K562 (cell line): ENCODE measurements around the gene MRGPRE. TPM values are rescaled to one million over a fixed set of nuclear protein-coding genes. Genes with fewer than 3 reads are reported as not detected.

Experiments used
- ATAC-seq: fragments of 200-7000 bp; cut with Tn5 transposase; 3 replicates; pipeline ENCODE4 v1.9.1; 2020; ENCODE audit warnings: moderate library complexity
- BruUV-seq: library from RNA; stranded (reverse); fragments of 400-500 nt; replicated peaks from 2 replicates; lab custom pipeline; 2021; lab: Mats Ljungman, UMichigan
- CTCF ChIA-PET: fragments of 300-600 bp; formaldehyde crosslinking; extraction: SDS; loops from one replicate; lab custom pipeline; 2021; ENCODE audit warnings: low intra/inter-chr PET ratio; lab: Yijun Ruan, JAX
- POLR2A ChIA-PET: fragments of 300-600, 350-650 bp; sonication (Branson Sonifier 250); formaldehyde crosslinking; extraction: SDS; loops from one replicate; lab custom pipeline; 2021; ENCODE audit warnings: antibody characterized with exemption, inconsistent platforms; lab: Yijun Ruan, JAX
- DNase-seq, 4 experiments: peaks; one replicate each; pipeline versions ENCODE4 v3.0.0 to v3.0.0-alpha.2; 2011 to 2018; ENCODE audit warnings: low spot score in 3 of 4, mixed read lengths in 3 of 4; ENCODE audit errors: extremely low read depth in 1 of 4
- FAIRE-seq: peaks from 2 replicates; lab custom pipeline; 2011; peaks lifted over from hg19 to GRCh38; lab: Jason Lieb, UNC
- H2AFZ ChIP-seq: 2 replicates; pipeline ENCODE4 v1.6.0; 2011; ENCODE audit warnings: low read depth, low read length, control low read depth, inconsistent platforms
- H3K27ac ChIP-seq: fragments of 200-600 bp; 3 replicates; pipeline ENCODE4 v1.8.0; 2011; ENCODE audit warnings: low read depth, mild to moderate bottlenecking, control low read depth, inconsistent platforms, low read length, moderate library complexity, mixed read lengths; ENCODE audit errors: extremely low read depth
- H3K27me3 ChIP-seq, 2 experiments: fragments of 300-600 bp in 1 of 2; 2 replicates in 1 of 2; 3 replicates in 1 of 2; pipeline versions ENCODE4 v1.6.0 to v1.8.0; 2011; ENCODE audit warnings: inconsistent platforms in 2 of 2, low read length in 2 of 2, mild to moderate bottlenecking in 1 of 2, mixed read lengths in 1 of 2, moderate library complexity in 1 of 2; ENCODE audit not compliant: control insufficient read depth in 2 of 2, insufficient read depth in 2 of 2
- H3K36me3 ChIP-seq: fragments of 300-600 bp; 3 replicates; pipeline ENCODE4 v1.8.0; 2011; ENCODE audit warnings: mild to moderate bottlenecking, low read length, inconsistent platforms; ENCODE audit not compliant: control insufficient read depth, insufficient read depth
- H3K4me1 ChIP-seq, 2 experiments: fragments of 200-600 bp in 1 of 2; replicated peaks in 1 of 2; 2 replicates in 1 of 2; 3 replicates in 1 of 2; pipeline versions ENCODE4 v1.5.1 to v1.8.0; 2011; ENCODE audit warnings: inconsistent platforms in 2 of 2, low read length in 2 of 2, mild to moderate bottlenecking in 1 of 2, mixed read lengths in 1 of 2, moderate library complexity in 1 of 2; ENCODE audit not compliant: control insufficient read depth in 2 of 2, insufficient read depth in 2 of 2
- H3K4me2 ChIP-seq: 2 replicates; pipeline ENCODE4 v1.6.1; 2011; ENCODE audit warnings: low read length, control low read depth, inconsistent platforms, mixed read lengths; ENCODE audit not compliant: insufficient read depth
- H3K4me3 ChIP-seq: fragments of 200-600 bp; sonication (generic), shearing (Covaris generic); 2 replicates; pipeline ENCODE4 v1.5.1; 2016; ENCODE audit warnings: control low read depth, inconsistent platforms
- H3K79me2 ChIP-seq: fragments of 200-600 bp; 3 replicates; pipeline ENCODE4 v1.8.0; 2011; ENCODE audit warnings: low read length, inconsistent platforms; ENCODE audit not compliant: control insufficient read depth, insufficient read depth
- H3K9ac ChIP-seq, 2 experiments: 2 replicates each; pipeline versions ENCODE4 v1.6.0 to v1.6.1; 2011; ENCODE audit warnings: low read depth in 2 of 2, low read length in 2 of 2, control low read depth in 1 of 2, inconsistent platforms in 1 of 2, mild to moderate bottlenecking in 1 of 2, mixed read lengths in 1 of 2; ENCODE audit not compliant: insufficient read depth in 1 of 2
- H3K9me1 ChIP-seq: one replicate; pipeline ENCODE4 v1.6.0; 2011; ENCODE audit warnings: inconsistent platforms, mild to moderate bottlenecking, low read length, moderate library complexity; ENCODE audit not compliant: control insufficient read depth, insufficient read depth
- H3K9me3 ChIP-seq: replicated peaks from 2 replicates; pipeline ENCODE4 v1.5.1; 2011; ENCODE audit warnings: low read depth, low read length, inconsistent platforms; ENCODE audit not compliant: control insufficient read depth, insufficient read depth
- H4K20me1 ChIP-seq: replicated peaks from 2 replicates; pipeline ENCODE4 v1.6.1; 2011; ENCODE audit warnings: low read length, inconsistent platforms, mixed read lengths; ENCODE audit not compliant: control insufficient read depth, insufficient read depth
- DIDO1 ChIP-seq: fragments of 450-650 bp; IDR thresholded peaks from 2 replicates; pipeline ENCODE4 v1.6.1; 2016; ENCODE audit warnings: low read depth, missing biosample characterization, missing genetic modification characterization
- ETV6 ChIP-seq, 3 experiments: fragments of 150-350 bp in 1 of 3; sonication (generic) in 1 of 3; formaldehyde crosslinking in 1 of 3; IDR thresholded peaks; 2 replicates each; pipeline versions ENCODE4 v1.6.1 to v1.8.0; 2014 to 2022; ENCODE audit warnings: borderline replicate concordance in 2 of 3, low read depth in 2 of 3, antibody characterized with exemption in 1 of 3, low read length in 1 of 3, mild to moderate bottlenecking in 1 of 3, missing genetic modification reagents in 1 of 3
- MYNN ChIP-seq, 2 experiments: sonication (generic); formaldehyde crosslinking in 1 of 2; IDR thresholded peaks; 2 replicates each; pipeline versions ENCODE4 v1.5.0 to v1.6.1; 2016 to 2020; ENCODE audit warnings: antibody characterized with exemption in 1 of 2, missing genetic modification reagents in 1 of 2
- TBP ChIP-seq: optimal IDR thresholded peaks from 2 replicates; pipeline ENCODE3; 2011; ENCODE audit warnings: low read depth, low read length, improper control_type of control experiment
- ZNF143 ChIP-seq: sonication (generic); formaldehyde crosslinking; IDR thresholded peaks from 2 replicates; pipeline ENCODE4 v1.9.0; 2022; ENCODE audit warnings: mild to moderate bottlenecking, missing genetic modification reagents
- WGBS: fragments of 100-300 bp; shearing (Covaris generic); methylation state at CpG from one replicate; pipeline ENCODE4 v1.1.6; 2016; ENCODE audit warnings: low coverage, mixed read lengths; ENCODE audit not compliant: insufficient coverage; ENCODE audit errors: missing lambda C conversion rate; 5-methylcytosine and 5-hydroxymethylcytosine counted together
- in situ Hi-C: fragments of 300-500 bp; cut with MboI; formaldehyde crosslinking; loops from 4 replicates; pipeline ENCODE4 v1.15.0; 2018; ENCODE audit warnings: inconsistent platforms, mixed read lengths
- intact Hi-C: fragments of 100-400 bp; cut with micrococcal nuclease; formaldehyde crosslinking; loops from 2 replicates; pipeline ENCODE4 v1.14.2; 2022
- polyA plus RNA-seq, 8 experiments: library from polyadenylated mRNA; depleted of rRNA in 4 of 8; stranded (reverse) in 5 of 8; unstranded in 3 of 8; fragments of >200 nt; fragmentation: Nextera tagmentation in 2 of 8; fragmentation: Illumina TruSeq in 1 of 8; extraction: Ambion mirVana in 2 of 8; extraction: Trizol in 1 of 8; gene quantifications; 2 replicates each; pipeline versions ENCODE4 v1.2.1 to v1.2.3, GENCODE V29; 2011 to 2014; ENCODE audit warnings: inconsistent platforms in 1 of 8, missing spikeins in 1 of 8
- total RNA-seq, 7 experiments: library from RNA; depleted of rRNA in 6 of 7; stranded (reverse); fragments of >200 nt in 6 of 7; fragmentation: Illumina TruSeq in 2 of 7; extraction: Trizol in 2 of 7; gene quantifications; 2 replicates each; pipeline versions ENCODE4 v1.2.1 to v1.2.3, GENCODE V29; 2011 to 2021; ENCODE audit warnings: low replicate concordance in 1 of 7
- TF ChIP-seq, protein P1 (sequence below), 2 experiments: fragments of 450-650 bp; formaldehyde crosslinking in 1 of 2; IDR thresholded peaks; 2 replicates each; pipeline versions ENCODE4 v1.4.0 to v1.6.1; 2014 to 2020; ENCODE audit warnings: mild to moderate bottlenecking in 2 of 2, borderline replicate concordance in 1 of 2, low read depth in 1 of 2

Gene MRGPRE
- total and polyA plus RNA-seq, 9 of the 15 experiments (the other 6 are each of a cell fraction or from before 2014, with no cell fraction given) = not detected

- intact Hi-C loops = loop anchor here (1.0 to 5.0 kb wide), 3 partner anchors 49 to 189 kb away; no protein-coding TSS in a partner anchor
- FAIRE-seq (no peak), ATAC-seq (no peak), DNase-seq (no peak)
- no peak overlapping the region for H3K4me3 ChIP-seq
- H3K79me2 ChIP-seq = no peaks in the 10 kb centered on the region
- no peaks in the 10 kb centered on the region for H3K36me3 ChIP-seq
- no peak overlapping the region for H3K9ac ChIP-seq
- peak overlapping the region; percentile 17; the same call in 1 of the 2 replicates for H3K4me2 ChIP-seq
- peak overlapping the region; percentile 61; the same call in 1 of the 2 replicates for H2AFZ ChIP-seq
- peaks cover 0 to 7% of the 10 kb centered on the region in 2 experiments; a peak in 1 of 5 replicates for H3K27me3 ChIP-seq
- ChIA-PET POLR2A (interaction anchor here (0.7 kb wide), 2 partner anchors 9 to 17 kb away, joined by 3 read pairs; no protein-coding TSS in a partner anchor), CTCF (interaction anchor here (1.1 to 2.0 kb wide), 3 partner anchors 108 to 684 kb away, joined by 3 to 16 read pairs (median 11); no protein-coding TSS in a partner anchor)
- in situ Hi-C loops = no loop called here
- BruUV-seq = no TSS peak
- no peaks in the 10 kb centered on the region for H4K20me1 ChIP-seq
- H3K27ac ChIP-seq = no peak overlapping the region
- H3K4me1 ChIP-seq = peaks cover 13 to 76% of the 10 kb centered on the region in 2 experiments; a peak in 4 of 5 replicates
- no peaks in the 10 kb centered on the region for H3K9me1 ChIP-seq
- H3K9me3 ChIP-seq = no peaks in the 10 kb centered on the region
- 79% methylated on average over 27 of the region's 49 CpGs for WGBS
- TF ChIP-seq, protein P1, sequence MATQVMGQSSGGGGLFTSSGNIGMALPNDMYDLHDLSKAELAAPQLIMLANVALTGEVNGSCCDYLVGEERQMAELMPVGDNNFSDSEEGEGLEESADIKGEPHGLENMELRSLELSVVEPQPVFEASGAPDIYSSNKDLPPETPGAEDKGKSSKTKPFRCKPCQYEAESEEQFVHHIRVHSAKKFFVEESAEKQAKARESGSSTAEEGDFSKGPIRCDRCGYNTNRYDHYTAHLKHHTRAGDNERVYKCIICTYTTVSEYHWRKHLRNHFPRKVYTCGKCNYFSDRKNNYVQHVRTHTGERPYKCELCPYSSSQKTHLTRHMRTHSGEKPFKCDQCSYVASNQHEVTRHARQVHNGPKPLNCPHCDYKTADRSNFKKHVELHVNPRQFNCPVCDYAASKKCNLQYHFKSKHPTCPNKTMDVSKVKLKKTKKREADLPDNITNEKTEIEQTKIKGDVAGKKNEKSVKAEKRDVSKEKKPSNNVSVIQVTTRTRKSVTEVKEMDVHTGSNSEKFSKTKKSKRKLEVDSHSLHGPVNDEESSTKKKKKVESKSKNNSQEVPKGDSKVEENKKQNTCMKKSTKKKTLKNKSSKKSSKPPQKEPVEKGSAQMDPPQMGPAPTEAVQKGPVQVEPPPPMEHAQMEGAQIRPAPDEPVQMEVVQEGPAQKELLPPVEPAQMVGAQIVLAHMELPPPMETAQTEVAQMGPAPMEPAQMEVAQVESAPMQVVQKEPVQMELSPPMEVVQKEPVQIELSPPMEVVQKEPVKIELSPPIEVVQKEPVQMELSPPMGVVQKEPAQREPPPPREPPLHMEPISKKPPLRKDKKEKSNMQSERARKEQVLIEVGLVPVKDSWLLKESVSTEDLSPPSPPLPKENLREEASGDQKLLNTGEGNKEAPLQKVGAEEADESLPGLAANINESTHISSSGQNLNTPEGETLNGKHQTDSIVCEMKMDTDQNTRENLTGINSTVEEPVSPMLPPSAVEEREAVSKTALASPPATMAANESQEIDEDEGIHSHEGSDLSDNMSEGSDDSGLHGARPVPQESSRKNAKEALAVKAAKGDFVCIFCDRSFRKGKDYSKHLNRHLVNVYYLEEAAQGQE (IDR thresholded peaks at IDR 0.05; ENCODE audit: borderline replicate concordance) = no peak
- TF ChIP-seq, protein P1 (CRISPR knock-in tag; IDR thresholded peaks at IDR 0.05; ENCODE audit: low read depth) = no peak
- TF ChIP-seq ETV6 (IDR thresholded peaks at IDR 0.05; ENCODE audit: borderline replicate concordance in 1 of 2, low read depth in 2 of 2, low read length in 1 of 2) (no peak), ETV6 (CRISPR knock-in tag; IDR thresholded peaks at IDR 0.05; ENCODE audit: borderline replicate concordance) (no peak), DIDO1 (tag) (no peak), ZNF143 (CRISPR knock-in tag) (no peak), TBP (no peak), MYNN (IDR thresholded peaks at IDR 0.05) (no peak), MYNN (CRISPR knock-in tag; IDR thresholded peaks at IDR 0.05) (no peak)
Measured at GRCh38 chr11:3217818-3218482, 14.3 kb downstream of the MRGPRE start.
